ENCODE data around the gene IFFO2. TPM values are rescaled to one million over a fixed set of nuclear protein-coding genes. Genes with fewer than 3 reads are reported as not detected.

Gene IFFO2
- total and polyA plus RNA-seq, 2 of the 13 experiments (the other 11 are each of a cell fraction or from before 2014, with no cell fraction given): 7.3 to 16.7 TPM

- TF ChIP-seq ZNF639 (CRISPR knock-in tag; conservative IDR thresholded peaks at IDR 0.05) (no peak), ZNF816 (CRISPR knock-in tag; IDR thresholded peaks at IDR 0.05; ENCODE audit: borderline replicate concordance) (peak; percentile 64; the same call in 1 of the 2 replicates), MTF1 (CRISPR knock-in tag; IDR thresholded peaks at IDR 0.05) (no peak), ZBTB43 (CRISPR knock-in tag; conservative IDR thresholded peaks at IDR 0.05) (peak; percentile 58), CENPX (CRISPR knock-in tag; IDR thresholded peaks at IDR 0.05) (no peak), ZNF841 (CRISPR knock-in tag; IDR thresholded peaks at IDR 0.05; ENCODE audit: borderline replicate concordance) (no peak), ZFYVE20 (CRISPR knock-in tag; IDR thresholded peaks at IDR 0.05; ENCODE audit: borderline replicate concordance, low read depth) (no peak), STAG1 (CRISPR knock-in tag; IDR thresholded peaks at IDR 0.05) (no peak), ZNF138 (CRISPR knock-in tag; IDR thresholded peaks at IDR 0.05; ENCODE audit: low read depth) (no peak), ZMAT5 (CRISPR knock-in tag; IDR thresholded peaks at IDR 0.05; ENCODE audit: borderline replicate concordance, low read depth) (no peak), SOX13 (IDR thresholded peaks at IDR 0.05) (no peak), SOX13 (CRISPR knock-in tag; conservative IDR thresholded peaks at IDR 0.05 in 1 of 2, IDR thresholded peaks at IDR 0.05 in 1 of 2) (peak in 1 of 2 experiments; percentile 90; a peak in 2 of 4 replicates), CEBPG (CRISPR knock-in tag; IDR thresholded peaks at IDR 0.05) (peak; percentile 96), ZNF343 (CRISPR knock-in tag; IDR thresholded peaks at IDR 0.05) (peak; percentile 62; the same call in 1 of the 2 replicates), MAFK (conservative IDR thresholded peaks at IDR 0.05 in 1 of 2, IDR thresholded peaks at IDR 0.05 in 1 of 2; ENCODE audit: low read length in 2 of 2) (no peak), SP140L (CRISPR knock-in tag; IDR thresholded peaks at IDR 0.05; ENCODE audit: borderline replicate concordance) (no peak), SMYD3 (CRISPR knock-in tag; IDR thresholded peaks at IDR 0.05) (no peak), ZNF260 (CRISPR knock-in tag; IDR thresholded peaks at IDR 0.05; ENCODE audit: borderline replicate concordance, low read depth) (no peak), FOXP4 (CRISPR knock-in tag; IDR thresholded peaks at IDR 0.05) (peak; percentile 88), ZNF510 (CRISPR knock-in tag; IDR thresholded peaks at IDR 0.05; ENCODE audit: low read depth) (no peak), ZNF280B (CRISPR knock-in tag; IDR thresholded peaks at IDR 0.05; ENCODE audit: borderline replicate concordance) (no peak), ZNF672 (CRISPR knock-in tag; IDR thresholded peaks at IDR 0.05) (no peak), MXI1 (IDR thresholded peaks at IDR 0.05; ENCODE audit: borderline replicate concordance, low read depth, low read length) (peak; percentile 65; the same call in 1 of the 3 replicates)
These were observed 55.1 kb downstream of the IFFO2 start (continued) for GRCh38 chr1:18901147-18901951.
